NCI-H1694 treated with DMSO at 0.1 percent for 48 hours (cell line): ENCODE measurements around the gene CHMP3.
"Not testable (repeated sequence)": the region's sequence is repeated elsewhere in the genome, so short reads cannot be mapped to it uniquely, and the experiment has no call there.

Experiments
- DNase-seq: peaks from one replicate; lab custom pipeline; 2025; lab: John Stamatoyannopoulos, UW

CHMP3 gene

GRCh38 chr2:86507600-86507999 lies 55.6 kb downstream of the CHMP3 start:
- no peak for DNase-seq

- DNase-seq: no peak
Measured at GRCh38 chr2:86500325-86501083, 62.7 kb downstream of the CHMP3 start.

GRCh38 chr2:86499326-86499725 lies 63.9 kb downstream of the CHMP3 start:
- no peak for DNase-seq

- no peak for DNase-seq
Measured at GRCh38 chr2:86498468-86499260, 64.6 kb downstream of the CHMP3 start.

- DNase-seq: not testable (repeated sequence)
Measured at GRCh38 chr2:86496391-86496790, 66.9 kb downstream of the CHMP3 start.

- no peak for DNase-seq
Measured at GRCh38 chr2:86492048-86492453, 71.2 kb downstream of the CHMP3 start.

GRCh38 chr2:86491088-86491487 lies 72.2 kb downstream of the CHMP3 start:
- DNase-seq: no peak

GRCh38 chr2:86490245-86490644 lies 73.0 kb downstream of the CHMP3 start:
- DNase-seq: no peak

- no peak for DNase-seq
Measured at GRCh38 chr2:86489542-86489941, 73.7 kb downstream of the CHMP3 start.

GRCh38 chr2:86488561-86489250 lies 74.5 kb downstream of the CHMP3 start:
- DNase-seq: no peak

GRCh38 chr2:86487062-86487461 lies 76.2 kb downstream of the CHMP3 start:
- DNase-seq: peak; percentile 32

- DNase-seq: no peak
Measured at GRCh38 chr2:86485802-86486201, 77.4 kb downstream of the CHMP3 start.

GRCh38 chr2:86485103-86485502 lies 78.1 kb downstream of the CHMP3 start:
- DNase-seq: no peak

- DNase-seq: no peak
Measured at GRCh38 chr2:86484385-86484784, 78.9 kb downstream of the CHMP3 start.

GRCh38 chr2:86482034-86482433 lies 81.2 kb downstream of the CHMP3 start:
- no peak for DNase-seq

GRCh38 chr2:86480105-86480504 lies 83.1 kb downstream of the CHMP3 start:
- DNase-seq: no peak

- no peak for DNase-seq
Measured at GRCh38 chr2:86477349-86477748, 85.9 kb downstream of the CHMP3 start.

GRCh38 chr2:86476918-86477317 lies 86.3 kb downstream of the CHMP3 start:
- DNase-seq: no peak

- no peak for DNase-seq
Measured at GRCh38 chr2:86476092-86476491, 87.2 kb downstream of the CHMP3 start.

- no peak for DNase-seq
Measured at GRCh38 chr2:86471637-86472036, 91.6 kb downstream of the CHMP3 start.

GRCh38 chr2:86470890-86471289 lies 92.4 kb downstream of the CHMP3 start:
- no peak for DNase-seq

GRCh38 chr2:86468162-86469033 lies 94.8 kb downstream of the CHMP3 start:
- no peak for DNase-seq
